Stimulated activated CD8-positive, alpha-beta memory T cell treated with anti-CD3 and anti-CD28 coated beads, Interleukin-12 subunit alpha, Interleukin-12 subunit beta, amount 100 ng/mL, for 1 hour (primary cell): ENCODE results near the gene SCN5A.

Experiments used
- DNase-seq: peaks from one replicate; pipeline ENCODE4 v3.0.0-alpha.2; 2020; ENCODE audit warnings: low read depth

SCN5A gene

GRCh38 chr3:38538773-38539353, 110.6 kb downstream of the SCN5A start:
- no peak for DNase-seq

- DNase-seq, result no peak
Observed at GRCh38 chr3:38536671-38537070, 112.8 kb downstream of the SCN5A start.

GRCh38 chr3:38534604-38535003, 114.9 kb downstream of the SCN5A start:
- DNase-seq, result no peak

GRCh38 chr3:38534180-38534579, 115.3 kb downstream of the SCN5A start:
- no peak for DNase-seq

- no peak for DNase-seq
Observed at GRCh38 chr3:38533285-38533976, 116.1 kb downstream of the SCN5A start.

- DNase-seq, result no peak
Observed at GRCh38 chr3:38532529-38532928, 117.0 kb downstream of the SCN5A start.

GRCh38 chr3:38528457-38528856, 121.0 kb downstream of the SCN5A start:
- DNase-seq, result no peak

GRCh38 chr3:38526792-38527191, 122.7 kb downstream of the SCN5A start:
- DNase-seq, result no peak

- DNase-seq, result no peak
Observed at GRCh38 chr3:38524141-38524739, 125.2 kb downstream of the SCN5A start.

- no peak for DNase-seq
Observed at GRCh38 chr3:38522002-38522401, 127.5 kb downstream of the SCN5A start.

- peak; percentile 53 for DNase-seq
Observed at GRCh38 chr3:38521391-38521987, 128.0 kb downstream of the SCN5A start.

GRCh38 chr3:38519651-38520050, 129.8 kb downstream of the SCN5A start:
- DNase-seq, result peak; percentile 6

- DNase-seq, result no peak
Observed at GRCh38 chr3:38519000-38519399, 130.5 kb downstream of the SCN5A start.

GRCh38 chr3:38516669-38517068, 132.8 kb downstream of the SCN5A start:
- no peak for DNase-seq

GRCh38 chr3:38515367-38515766, 134.1 kb downstream of the SCN5A start:
- no peak for DNase-seq

GRCh38 chr3:38511546-38511945, 137.9 kb downstream of the SCN5A start:
- no peak for DNase-seq

GRCh38 chr3:38510631-38511030, 138.9 kb downstream of the SCN5A start:
- DNase-seq, result no peak

GRCh38 chr3:38509732-38510131, 139.8 kb downstream of the SCN5A start:
- no peak for DNase-seq

GRCh38 chr3:38507120-38507519, 142.4 kb downstream of the SCN5A start:
- no peak for DNase-seq

- DNase-seq, result no peak
Observed at GRCh38 chr3:38500688-38501417, 148.6 kb downstream of the SCN5A start.
